IMR-90 (cell line): ENCODE data around the gene CIC. TPM values are rescaled to one million over a fixed set of nuclear protein-coding genes. Genes with fewer than 3 reads are reported as not detected.

Experiments used
- ATAC-seq: fragments of 200-7000 bp; cut with Tn5 transposase; 2 replicates; pipeline ENCODE4 v1.9.1; 2020; ENCODE audit warnings: low read depth, mild to moderate bottlenecking, moderate library complexity
- BruUV-seq: library from RNA; stranded (reverse); fragments of 400-500 nt; replicated peaks from 2 replicates; lab custom pipeline; 2021; lab: Mats Ljungman, UMichigan
- CTCF ChIA-PET: fragments of 300-600 bp; formaldehyde crosslinking; extraction: SDS; loops from one replicate; lab custom pipeline; 2021; ENCODE audit warnings: antibody characterized with exemption; lab: Yijun Ruan, JAX
- POLR2A ChIA-PET: fragments of 300-600 bp; sonication (Branson Sonifier 250); formaldehyde crosslinking; loops from one replicate; lab custom pipeline; 2022; ENCODE audit warnings: antibody characterized with exemption; ENCODE audit not compliant: unreplicated experiment; lab: Charles Lee
- DNase-seq: peaks from one replicate; pipeline ENCODE4 v3.0.0; 2013
- H2AFZ ChIP-seq: replicated peaks from 2 replicates; pipeline ENCODE3; 2013; ENCODE audit warnings: low read length, mild to moderate bottlenecking; ENCODE audit not compliant: poor library complexity
- H2AK5ac ChIP-seq: 2 replicates; pipeline ENCODE4 v1.6.1; 2013; ENCODE audit warnings: low read depth, low read length, inconsistent platforms
- H2AK9ac ChIP-seq: replicated peaks from 2 replicates; pipeline ENCODE3; 2013; ENCODE audit warnings: mild to moderate bottlenecking, low read depth, low read length, moderate library complexity; ENCODE audit not compliant: poor library complexity
- H2BK120ac ChIP-seq: 2 replicates; pipeline ENCODE4 v1.6.1; 2013; ENCODE audit warnings: low read depth, low read length, inconsistent platforms
- H2BK15ac ChIP-seq: 3 replicates; pipeline ENCODE4 v1.6.1; 2013; ENCODE audit warnings: low read depth, low read length, inconsistent platforms
- H2BK20ac ChIP-seq: 2 replicates; pipeline ENCODE4 v1.6.1; 2013; ENCODE audit warnings: low read depth, mild to moderate bottlenecking, inconsistent platforms, low read length, moderate library complexity
- H2BK5ac ChIP-seq: 2 replicates; pipeline ENCODE4 v1.6.1; 2013; ENCODE audit warnings: mild to moderate bottlenecking, low read depth, low read length, inconsistent platforms; ENCODE audit not compliant: poor library complexity, severe bottlenecking
- H3K14ac ChIP-seq: replicated peaks from 2 replicates; pipeline ENCODE4 v1.6.1; 2013; ENCODE audit warnings: low read depth, low read length, inconsistent platforms
- H3K18ac ChIP-seq: 2 replicates; pipeline ENCODE4 v1.6.1; 2013; ENCODE audit warnings: low read depth, low read length, control low read depth
- H3K23ac ChIP-seq: 2 replicates; pipeline ENCODE4 v1.6.1; 2013; ENCODE audit warnings: low read depth, low read length, inconsistent platforms
- H3K27ac ChIP-seq: 2 replicates; pipeline ENCODE4 v1.5.1; 2013; ENCODE audit warnings: mild to moderate bottlenecking, control low read depth, low read length; ENCODE audit not compliant: insufficient read depth
- H3K27me3 ChIP-seq: 2 replicates; pipeline ENCODE4 v1.6.1; 2013; ENCODE audit warnings: low read length; ENCODE audit not compliant: control insufficient read depth, insufficient read depth
- H3K36me3 ChIP-seq: 2 replicates; pipeline ENCODE4 v1.6.1; 2013; ENCODE audit warnings: low read length, mixed read lengths; ENCODE audit not compliant: control insufficient read depth, insufficient read depth
- H3K4ac ChIP-seq: 2 replicates; pipeline ENCODE4 v1.6.1; 2013; ENCODE audit warnings: low read depth, low read length, inconsistent platforms
- H3K4me1 ChIP-seq: 2 replicates; pipeline ENCODE4 v1.6.1; 2013; ENCODE audit warnings: low read length, mixed read lengths; ENCODE audit not compliant: control insufficient read depth, insufficient read depth
- H3K4me2 ChIP-seq: 2 replicates; pipeline ENCODE4 v1.6.1; 2013; ENCODE audit warnings: low read depth, mild to moderate bottlenecking, control low read depth, low read length, moderate library complexity
- H3K4me3 ChIP-seq: 2 replicates; pipeline ENCODE4 v1.5.1; 2013; ENCODE audit warnings: low read depth, mild to moderate bottlenecking, control low read depth, low read length, moderate library complexity; ENCODE audit not compliant: insufficient read depth
- H3K56ac ChIP-seq: 2 replicates; pipeline ENCODE4 v1.6.1; 2013; ENCODE audit warnings: low read length, inconsistent platforms; ENCODE audit not compliant: insufficient read depth; ENCODE audit errors: extremely low read depth
- H3K79me1 ChIP-seq, 2 experiments: 2 replicates each; pipeline ENCODE4 v1.6.1; 2013; ENCODE audit warnings: low read length in 2 of 2, inconsistent platforms in 1 of 2, low read depth in 1 of 2
- H3K9ac ChIP-seq: 2 replicates; pipeline ENCODE4 v1.6.1; 2013; ENCODE audit warnings: low read depth, low read length, control low read depth
- H3K9me1 ChIP-seq: 2 replicates; pipeline ENCODE4 v1.6.1; 2013; ENCODE audit warnings: low read length, inconsistent platforms; ENCODE audit not compliant: insufficient read depth
- H3K9me3 ChIP-seq: 2 replicates; pipeline ENCODE4 v1.6.1; 2013; ENCODE audit warnings: low read length; ENCODE audit not compliant: control insufficient read depth, insufficient read depth
- H4K20me1 ChIP-seq: 2 replicates; pipeline ENCODE4 v1.6.1; 2013; ENCODE audit warnings: low read length, inconsistent platforms; ENCODE audit not compliant: insufficient read depth
- H4K5ac ChIP-seq: 2 replicates; pipeline ENCODE4 v1.6.1; 2013; ENCODE audit warnings: mild to moderate bottlenecking, low read depth, low read length, control low read depth
- H4K8ac ChIP-seq, 2 experiments: 2 replicates each; pipeline ENCODE4 v1.6.1; 2013; ENCODE audit warnings: low read depth in 2 of 2, low read length in 2 of 2, control low read depth in 1 of 2, inconsistent platforms in 1 of 2
- H4K91ac ChIP-seq: 2 replicates; pipeline ENCODE4 v1.6.1; 2013; ENCODE audit warnings: low read depth, low read length, inconsistent platforms; ENCODE audit not compliant: insufficient read depth
- BHLHE40 ChIP-seq: fragments of 150-350 bp; IDR thresholded peaks from 2 replicates; pipeline ENCODE4 v1.6.1; 2016; ENCODE audit warnings: mild to moderate bottlenecking, low read depth, low read length
- CEBPB ChIP-seq: IDR thresholded peaks from 2 replicates; pipeline ENCODE4 v1.6.1; 2012; ENCODE audit warnings: low read depth, low read length, improper control_type of control experiment
- CHD1 ChIP-seq: IDR thresholded peaks from 2 replicates; pipeline ENCODE4 v1.6.1; 2012; ENCODE audit warnings: low read depth, low read length, improper control_type of control experiment
- FOS ChIP-seq: fragments of 150-350 bp; IDR thresholded peaks from 2 replicates; pipeline ENCODE4 v1.6.1; 2016; ENCODE audit warnings: low read depth, low read length
- MAFK ChIP-seq: IDR thresholded peaks from 2 replicates; pipeline ENCODE4 v1.6.1; 2012; ENCODE audit warnings: low read depth, low read length, improper control_type of control experiment
- MAZ ChIP-seq: IDR thresholded peaks from 2 replicates; pipeline ENCODE4 v1.6.1; 2012; ENCODE audit warnings: low read depth, mild to moderate bottlenecking, low read length, improper control_type of control experiment, moderate library complexity, borderline replicate concordance
- MXI1 ChIP-seq: IDR thresholded peaks from 2 replicates; pipeline ENCODE4 v1.6.1; 2012; ENCODE audit warnings: low read depth, mild to moderate bottlenecking, low read length, moderate library complexity, borderline replicate concordance
- NFE2L2 ChIP-seq: fragments of 150-350 bp; IDR thresholded peaks from 2 replicates; pipeline ENCODE4 v1.6.1; 2016; ENCODE audit warnings: low read depth, mild to moderate bottlenecking, low read length
- POLR2A ChIP-seq: IDR thresholded peaks from 2 replicates; pipeline ENCODE4 v1.6.1; 2012; ENCODE audit warnings: mild to moderate bottlenecking, low read depth, low read length
- RAD21 ChIP-seq: IDR thresholded peaks from 2 replicates; pipeline ENCODE4 v1.6.1; 2012; ENCODE audit warnings: low read length, improper control_type of control experiment
- RCOR1 ChIP-seq: IDR thresholded peaks from 2 replicates; pipeline ENCODE4 v1.6.1; 2012; ENCODE audit warnings: mild to moderate bottlenecking, low read length, improper control_type of control experiment; ENCODE audit not compliant: insufficient replicate concordance
- RFX5 ChIP-seq: IDR thresholded peaks from 2 replicates; pipeline ENCODE4 v1.8.0; 2012; ENCODE audit warnings: low read depth, mild to moderate bottlenecking, low read length, moderate library complexity
- SMC3 ChIP-seq: fragments of 150-350 bp; IDR thresholded peaks from 2 replicates; pipeline ENCODE4 v1.6.1; 2016; ENCODE audit warnings: low read depth, mild to moderate bottlenecking, antibody characterized with exemption, low read length, moderate library complexity
- USF2 ChIP-seq: fragments of 150-350 bp; IDR thresholded peaks from 2 replicates; pipeline ENCODE4 v1.6.1; 2017; ENCODE audit warnings: mild to moderate bottlenecking, antibody characterized with exemption, low read length, low read depth
- WGBS, 2 experiments: methylation state at CpG; one replicate each; pipeline versions ENCODE4 v1.1.5 to v1.1.7; 2013; ENCODE audit warnings: missing lambda C conversion rate in 2 of 2; ENCODE audit not compliant: insufficient read length in 1 of 2; ENCODE audit errors: extremely low coverage in 2 of 2; 5-methylcytosine and 5-hydroxymethylcytosine counted together
- dilution Hi-C: fragments of 300-500 bp; cut with HindIII; formaldehyde crosslinking; loops from one replicate; pipeline ENCODE4 v1.14.3; 2018; ENCODE audit warnings: low sequenced_read_pairs; ENCODE audit not compliant: unreplicated experiment
- in situ Hi-C: fragments of 300-500 bp; cut with MboI; formaldehyde crosslinking; loops from 3 replicates; pipeline ENCODE4 v1.14.3; 2019; ENCODE audit warnings: low sequenced_read_pairs, inconsistent platforms, mixed read lengths
- intact Hi-C: fragments of 100-400 bp; cut with micrococcal nuclease; formaldehyde crosslinking; loops from 2 replicates; pipeline ENCODE4 v1.10.0; 2022
- polyA plus RNA-seq, 3 experiments: library from polyadenylated mRNA; depleted of rRNA; stranded (reverse); fragments of >200 nt; gene quantifications; 2 replicates each; pipeline ENCODE4 v1.2.3, GENCODE V29; 2012; ENCODE audit warnings: low replicate concordance in 1 of 3
- total RNA-seq: library from RNA; depleted of rRNA; stranded (reverse); fragments of >200 nt; gene quantifications from 2 replicates; pipeline ENCODE4 v1.2.3, GENCODE V29; 2012
- TF ChIP-seq, protein P1 (sequence below): conservative IDR thresholded peaks from 2 replicates; pipeline ENCODE4 v1.5.1; 2012; ENCODE audit warnings: mild to moderate bottlenecking, low read depth, low read length, improper control_type of control experiment
- TF ChIP-seq, protein P2 (sequence below): fragments of 150-350 bp; IDR thresholded peaks from 2 replicates; pipeline ENCODE4 v1.6.1; 2016; ENCODE audit warnings: low read depth, mild to moderate bottlenecking, low read length, moderate library complexity, borderline replicate concordance

The CIC gene
- total and polyA plus RNA-seq, 2 of the 4 experiments (the other 2 are of a cell fraction): 1.8 to 23.2 TPM

GRCh38 chr19:42328106-42328505 lies 59.1 kb downstream of the CIC start:
- Histone ChIP-seq H3K27ac (no peak overlapping the region), H3K4ac (no peak overlapping the region), H3K14ac (no peak overlapping the region), H3K79me1 (peaks cover 16 to 62% of the 10 kb centered on the region in 2 experiments), H2BK120ac (no peak overlapping the region), H3K4me3 (no peak overlapping the region), H4K20me1 (peaks cover 18% of the 10 kb centered on the region; the same call in 1 of the 2 replicates), H3K9me1 (peaks cover 5% of the 10 kb centered on the region; the same call in 1 of the 2 replicates), H3K9ac (no peak overlapping the region), H4K91ac (no peak overlapping the region), H3K4me1 (peaks cover 4% of the 10 kb centered on the region), H3K18ac (no peak overlapping the region), H2AK5ac (no peak overlapping the region), H2AK9ac (no peak overlapping the region), H2BK20ac (no peak overlapping the region), H4K8ac (no peak overlapping the region), H3K56ac (no peak overlapping the region), H3K27me3 (peaks cover 15% of the 10 kb centered on the region), H2BK15ac (no peak overlapping the region), H2BK5ac (no peak overlapping the region), H4K5ac (no peak overlapping the region), H3K36me3 (no peaks in the 10 kb centered on the region), H2AFZ (no peak overlapping the region), H3K4me2 (no peak overlapping the region), H3K9me3 (no peaks in the 10 kb centered on the region), H3K23ac (no peak overlapping the region)
- intact Hi-C loops (no loop called here), in situ Hi-C loops (loop anchor here (10.0 kb wide), 1 partner anchor 193 kb away; the partner anchor contains the start of gene POU2F2), dilution Hi-C loops (no loop called here)
- ATAC-seq (no peak), DNase-seq (no peak)
- CTCF ChIA-PET: interaction anchor here (0.7 kb wide), 1 partner anchor 59 kb away, joined by 3 read pairs; no protein-coding TSS in a partner anchor
- POLR2A ChIA-PET: no interaction called here
- no TSS peak for BruUV-seq
- WGBS, 2 experiments: no CpG with 5 or more reads among the region's 1 CpG
- TF ChIP-seq SMC3: no peak
- TF ChIP-seq USF2: no peak
- TF ChIP-seq FOS: no peak
- TF ChIP-seq, protein P1, sequence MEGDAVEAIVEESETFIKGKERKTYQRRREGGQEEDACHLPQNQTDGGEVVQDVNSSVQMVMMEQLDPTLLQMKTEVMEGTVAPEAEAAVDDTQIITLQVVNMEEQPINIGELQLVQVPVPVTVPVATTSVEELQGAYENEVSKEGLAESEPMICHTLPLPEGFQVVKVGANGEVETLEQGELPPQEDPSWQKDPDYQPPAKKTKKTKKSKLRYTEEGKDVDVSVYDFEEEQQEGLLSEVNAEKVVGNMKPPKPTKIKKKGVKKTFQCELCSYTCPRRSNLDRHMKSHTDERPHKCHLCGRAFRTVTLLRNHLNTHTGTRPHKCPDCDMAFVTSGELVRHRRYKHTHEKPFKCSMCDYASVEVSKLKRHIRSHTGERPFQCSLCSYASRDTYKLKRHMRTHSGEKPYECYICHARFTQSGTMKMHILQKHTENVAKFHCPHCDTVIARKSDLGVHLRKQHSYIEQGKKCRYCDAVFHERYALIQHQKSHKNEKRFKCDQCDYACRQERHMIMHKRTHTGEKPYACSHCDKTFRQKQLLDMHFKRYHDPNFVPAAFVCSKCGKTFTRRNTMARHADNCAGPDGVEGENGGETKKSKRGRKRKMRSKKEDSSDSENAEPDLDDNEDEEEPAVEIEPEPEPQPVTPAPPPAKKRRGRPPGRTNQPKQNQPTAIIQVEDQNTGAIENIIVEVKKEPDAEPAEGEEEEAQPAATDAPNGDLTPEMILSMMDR: no peak
- no peak for TF ChIP-seq NFE2L2
- TF ChIP-seq MAZ: no peak
- TF ChIP-seq CEBPB: no peak
- no peak for TF ChIP-seq RFX5
- no peak for TF ChIP-seq POLR2A
- no peak for TF ChIP-seq MAFK
- no peak for TF ChIP-seq BHLHE40
- TF ChIP-seq CHD1: no peak
- TF ChIP-seq, protein P2, sequence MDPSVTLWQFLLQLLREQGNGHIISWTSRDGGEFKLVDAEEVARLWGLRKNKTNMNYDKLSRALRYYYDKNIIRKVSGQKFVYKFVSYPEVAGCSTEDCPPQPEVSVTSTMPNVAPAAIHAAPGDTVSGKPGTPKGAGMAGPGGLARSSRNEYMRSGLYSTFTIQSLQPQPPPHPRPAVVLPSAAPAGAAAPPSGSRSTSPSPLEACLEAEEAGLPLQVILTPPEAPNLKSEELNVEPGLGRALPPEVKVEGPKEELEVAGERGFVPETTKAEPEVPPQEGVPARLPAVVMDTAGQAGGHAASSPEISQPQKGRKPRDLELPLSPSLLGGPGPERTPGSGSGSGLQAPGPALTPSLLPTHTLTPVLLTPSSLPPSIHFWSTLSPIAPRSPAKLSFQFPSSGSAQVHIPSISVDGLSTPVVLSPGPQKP: no peak
- TF ChIP-seq RAD21: no peak
- no peak for TF ChIP-seq RCOR1
- TF ChIP-seq MXI1: no peak
